ENCODE data around the gene SIPA1L3.

DNA sequence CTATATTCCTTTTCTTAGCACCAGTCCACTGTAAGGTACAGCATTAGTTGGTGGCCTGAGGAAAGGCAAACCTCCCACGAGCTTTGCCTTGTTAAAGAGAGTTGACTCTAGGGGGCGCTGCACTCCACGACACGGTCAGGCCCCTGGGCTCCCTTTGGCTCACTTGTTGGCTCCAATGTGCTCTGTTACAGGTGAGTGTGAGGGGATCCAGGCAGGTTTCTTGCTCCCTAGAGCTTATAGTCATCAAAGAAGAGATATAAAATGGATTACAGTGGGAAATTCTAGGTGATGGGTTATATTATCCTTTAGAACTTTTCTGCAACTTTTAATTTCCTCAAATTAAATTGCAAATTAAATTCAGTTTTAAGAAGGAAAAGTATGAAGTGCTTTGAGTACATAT, 4.3 kb upstream of the SIPA1L3 start:
- TF ChIP-seq CTCF (IDR thresholded peaks at IDR 0.05) (no peak), POLR2A (IDR thresholded peaks at IDR 0.05) (no peak)

All from lower leg skin (tissue), 3 donors.